HUES6 (cell line): ENCODE measurements around the gene FMO3.

Experiments used
- H3K27ac ChIP-seq: 2 replicates; pipeline ENCODE4 v1.7.0; 2013; ENCODE audit warnings: low read depth, mild to moderate bottlenecking, low read length, inconsistent platforms
- H3K27me3 ChIP-seq: 2 replicates; pipeline ENCODE4 v1.6.1; 2013; ENCODE audit warnings: low read length; ENCODE audit not compliant: control insufficient read depth, insufficient read depth
- H3K36me3 ChIP-seq: 2 replicates; pipeline ENCODE4 v1.6.1; 2013; ENCODE audit warnings: low read length; ENCODE audit not compliant: control insufficient read depth, insufficient read depth
- H3K4me1 ChIP-seq: 2 replicates; pipeline ENCODE4 v1.6.1; 2013; ENCODE audit warnings: low read length; ENCODE audit not compliant: control insufficient read depth, insufficient read depth
- H3K4me3 ChIP-seq: 2 replicates; pipeline ENCODE4 v1.5.1; 2013; ENCODE audit warnings: low read depth, low read length
- H3K9ac ChIP-seq: one replicate; pipeline ENCODE4 v1.6.1; 2013; ENCODE audit warnings: mild to moderate bottlenecking, low read length
- H3K9me3 ChIP-seq: 2 replicates; pipeline ENCODE4 v1.6.1; 2013; ENCODE audit warnings: low read depth, low read length; ENCODE audit not compliant: control insufficient read depth, insufficient read depth

The FMO3 gene

GRCh38 chr1:171084091-171084490 is 6.6 kb upstream of the FMO3 start:
- Histone ChIP-seq H3K9me3 (no peaks in the 10 kb centered on the region), H3K27ac (no peak overlapping the region), H3K9ac (no peak overlapping the region), H3K4me3 (no peak overlapping the region), H3K27me3 (no peaks in the 10 kb centered on the region), H3K36me3 (no peaks in the 10 kb centered on the region), H3K4me1 (no peaks in the 10 kb centered on the region)

GRCh38 chr1:171084870-171085269 is 5.8 kb upstream of the FMO3 start:
- Histone ChIP-seq H3K27me3 (no peaks in the 10 kb centered on the region), H3K9me3 (no peaks in the 10 kb centered on the region), H3K9ac (no peak overlapping the region), H3K27ac (no peak overlapping the region), H3K4me3 (no peak overlapping the region), H3K4me1 (no peaks in the 10 kb centered on the region), H3K36me3 (no peaks in the 10 kb centered on the region)

- H3K4me3 ChIP-seq = no peak overlapping the region
These were observed 2.8 kb upstream of the FMO3 start for GRCh38 chr1:171087896-171088295.

GRCh38 chr1:171103862-171104261 is 13.2 kb downstream of the FMO3 start:
- Histone ChIP-seq H3K27me3 (no peaks in the 10 kb centered on the region), H3K4me3 (no peak overlapping the region), H3K9ac (no peak overlapping the region)

More at GRCh38 chr1:171087896-171088295, 2.8 kb upstream of the FMO3 start:
- no peaks in the 10 kb centered on the region for H3K9me3 ChIP-seq
- H3K4me1 ChIP-seq = no peaks in the 10 kb centered on the region
- H3K36me3 ChIP-seq = no peaks in the 10 kb centered on the region
- H3K9ac ChIP-seq = no peak overlapping the region
- no peaks in the 10 kb centered on the region for H3K27me3 ChIP-seq
- H3K27ac ChIP-seq = no peak overlapping the region

GRCh38 chr1:171107262-171107940 is 16.7 kb downstream of the FMO3 start:
- Histone ChIP-seq H3K4me3 (no peak overlapping the region), H3K27me3 (no peaks in the 10 kb centered on the region), H3K9me3 (no peaks in the 10 kb centered on the region), H3K27ac (no peak overlapping the region), H3K9ac (no peak overlapping the region), H3K36me3 (no peaks in the 10 kb centered on the region), H3K4me1 (peaks cover 5% of the 10 kb centered on the region; the same call in 1 of the 2 replicates)

More at GRCh38 chr1:171103862-171104261, 13.2 kb downstream of the FMO3 start:
- no peaks in the 10 kb centered on the region for H3K9me3 ChIP-seq
- H3K27ac ChIP-seq = no peak overlapping the region
- H3K36me3 ChIP-seq = no peaks in the 10 kb centered on the region
- no peaks in the 10 kb centered on the region for H3K4me1 ChIP-seq

- Histone ChIP-seq H3K27me3 (no peaks in the 10 kb centered on the region), H3K9me3 (no peaks in the 10 kb centered on the region), H3K4me1 (peaks cover 5% of the 10 kb centered on the region; the same call in 1 of the 2 replicates), H3K4me3 (no peak overlapping the region), H3K27ac (no peak overlapping the region), H3K9ac (no peak overlapping the region), H3K36me3 (no peaks in the 10 kb centered on the region)
These were observed 17.3 kb downstream of the FMO3 start for GRCh38 chr1:171107969-171108368.

- peaks cover 5% of the 10 kb centered on the region; the same call in 1 of the 2 replicates for H3K4me1 ChIP-seq
- no peaks in the 10 kb centered on the region for H3K27me3 ChIP-seq
- H3K9me3 ChIP-seq = no peaks in the 10 kb centered on the region
- H3K36me3 ChIP-seq = no peaks in the 10 kb centered on the region
- no peak overlapping the region for H3K4me3 ChIP-seq
- H3K27ac ChIP-seq = no peak overlapping the region
- H3K9ac ChIP-seq = no peak overlapping the region
These were observed 19.3 kb downstream of the FMO3 start for GRCh38 chr1:171109966-171110365.

GRCh38 chr1:171110621-171111326 is 20.1 kb downstream of the FMO3 start:
- no peaks in the 10 kb centered on the region for H3K36me3 ChIP-seq
- H3K27me3 ChIP-seq = no peaks in the 10 kb centered on the region
- H3K4me1 ChIP-seq = peaks cover 5% of the 10 kb centered on the region; the same call in 1 of the 2 replicates

GRCh38 chr1:171112119-171112518 is 21.4 kb downstream of the FMO3 start:
- H3K4me3 ChIP-seq = no peak overlapping the region
- no peaks in the 10 kb centered on the region for H3K27me3 ChIP-seq
- H3K9me3 ChIP-seq = no peaks in the 10 kb centered on the region
- H3K36me3 ChIP-seq = no peaks in the 10 kb centered on the region
- H3K27ac ChIP-seq = no peak overlapping the region
- peaks cover 5% of the 10 kb centered on the region; the same call in 1 of the 2 replicates for H3K4me1 ChIP-seq
- no peak overlapping the region for H3K9ac ChIP-seq

More at GRCh38 chr1:171110621-171111326, 20.1 kb downstream of the FMO3 start:
- H3K9ac ChIP-seq = no peak overlapping the region
- H3K9me3 ChIP-seq = no peaks in the 10 kb centered on the region
- H3K4me3 ChIP-seq = no peak overlapping the region
- no peak overlapping the region for H3K27ac ChIP-seq

- Histone ChIP-seq H3K27ac (no peak overlapping the region), H3K36me3 (no peaks in the 10 kb centered on the region), H3K9ac (no peak overlapping the region), H3K9me3 (no peaks in the 10 kb centered on the region), H3K27me3 (no peaks in the 10 kb centered on the region), H3K4me1 (peaks cover 5% of the 10 kb centered on the region; the same call in 1 of the 2 replicates), H3K4me3 (no peak overlapping the region)
These were observed 22.7 kb downstream of the FMO3 start for GRCh38 chr1:171113382-171113781.

- Histone ChIP-seq H3K9ac (no peak overlapping the region), H3K9me3 (no peaks in the 10 kb centered on the region), H3K4me1 (peaks cover 5% of the 10 kb centered on the region; the same call in 1 of the 2 replicates), H3K4me3 (no peak overlapping the region), H3K27ac (no peak overlapping the region), H3K27me3 (no peaks in the 10 kb centered on the region), H3K36me3 (no peaks in the 10 kb centered on the region)
These were observed 24.7 kb downstream of the FMO3 start for GRCh38 chr1:171115280-171115897.
